ENCODE data around the gene MOB1A.
"Not testable (repeated sequence)": the region's sequence is repeated elsewhere in the genome, so short reads cannot be mapped to it uniquely, and the experiment has no call there.

Gene MOB1A

GRCh38 chr2:74198461-74199274 is 20.0 kb upstream of the MOB1A start, which contains the start of gene MTHFD2:
MTHFD2 (plus strand) TSS chr2:74198615; CDS start chr2:74198642, 27 bp downstream.
- peak; percentile 98 for DNase-seq

GRCh38 chr2:74198023-74198460 is 19.4 kb upstream of the MOB1A start:
- no peak for DNase-seq

GRCh38 chr2:74197049-74197448 is 18.4 kb upstream of the MOB1A start:
- DNase-seq, result no peak

GRCh38 chr2:74194799-74195198 is 16.1 kb upstream of the MOB1A start:
- no peak for DNase-seq

GRCh38 chr2:74191596-74192380 is 13.1 kb upstream of the MOB1A start:
- no peak for DNase-seq

GRCh38 chr2:74188696-74189095 is 10.0 kb upstream of the MOB1A start:
- DNase-seq, result no peak

GRCh38 chr2:74188018-74188601 is 9.4 kb upstream of the MOB1A start:
- no peak for DNase-seq

GRCh38 chr2:74186706-74187105 is 8.0 kb upstream of the MOB1A start:
- not testable (repeated sequence) for DNase-seq

- no peak for DNase-seq
Observed at GRCh38 chr2:74186038-74186437, 7.4 kb upstream of the MOB1A start.

- DNase-seq, result no peak
Observed at GRCh38 chr2:74183878-74184277, 5.2 kb upstream of the MOB1A start.

- no peak for DNase-seq
Observed at GRCh38 chr2:74181739-74182138, 3.1 kb upstream of the MOB1A start.

GRCh38 chr2:74179063-74179865 is 585 bp upstream of the MOB1A start:
- no peak for DNase-seq

GRCh38 chr2:74177696-74178095 is 983 bp downstream of the MOB1A start:
- no peak for DNase-seq

- no peak for DNase-seq
Observed at GRCh38 chr2:74174909-74175308, 3.8 kb downstream of the MOB1A start.

- DNase-seq, result no peak
Observed at GRCh38 chr2:74168739-74169138, 9.9 kb downstream of the MOB1A start.

GRCh38 chr2:74164761-74165160 is 13.9 kb downstream of the MOB1A start:
- no peak for DNase-seq

- no peak for DNase-seq
Observed at GRCh38 chr2:74162951-74163350, 15.7 kb downstream of the MOB1A start.

GRCh38 chr2:74155830-74156229 is 22.8 kb downstream of the MOB1A start:
- no peak for DNase-seq

GRCh38 chr2:74152954-74153353 is 25.7 kb downstream of the MOB1A start:
- no peak for DNase-seq

- no peak for DNase-seq
Observed at GRCh38 chr2:74149570-74150319, 28.9 kb downstream of the MOB1A start.

GRCh38 chr2:74149247-74149525 is 29.5 kb downstream of the MOB1A start:
- no peak for DNase-seq

All from NCI-H1048 (cell line).